Stomach (tissue), 9 donors: ENCODE measurements around the gene RRP36. TPM values are rescaled to one million over a fixed set of nuclear protein-coding genes. Genes with fewer than 3 reads are reported as not detected.
A peak's percentile ranks its signal among the peaks of the same experiment; 100 is the strongest.

Source experiments
- DNase-seq, 2 donors: peaks; one replicate each; pipeline versions ENCODE4 v3.0.0 to v3.0.0-alpha.2; 2013 to 2019
- H3K27ac ChIP-seq, 5 donors: fragments of 200-600 bp in 4 of 5; sonication (generic) in 4 of 5; one replicate each; pipeline ENCODE4 v1.5.1; 2013 to 2019; ENCODE audit warnings: mild to moderate bottlenecking in 1 of 5, moderate library complexity in 1 of 5
- H3K27me3 ChIP-seq, 3 donors: fragments of 200-600 bp; sonication (generic); one replicate each; pipeline ENCODE4 v1.5.1; 2017 to 2019; ENCODE audit warnings: mixed run types in 1 of 3
- H3K36me3 ChIP-seq, 4 donors: fragments of 200-600 bp; sonication (generic); 1 replicate in 3 of 4; 2 replicates in 1 of 4; pipeline ENCODE4 v1.5.1; 2016 to 2019
- H3K4me1 ChIP-seq, 4 donors: fragments of 200-600 bp; sonication (generic); one replicate each; pipeline ENCODE4 v1.5.1; 2016 to 2019
- H3K4me3 ChIP-seq, 4 donors: fragments of 200-600 bp; sonication (generic) in 3 of 4; one replicate each; pipeline ENCODE4 v1.5.1; 2016 to 2019; ENCODE audit warnings: mild to moderate bottlenecking in 1 of 4
- H3K9me3 ChIP-seq, 4 donors: fragments of 200-600 bp; sonication (generic); one replicate each; pipeline ENCODE4 v1.5.1; 2016 to 2019
- CTCF ChIP-seq, 7 experiments: fragments of 450-650 bp in 4 of 7; fragments of 200-600 bp in 3 of 7; sonication (generic) in 3 of 7; IDR thresholded peaks; one replicate each; pipeline ENCODE4 v1.5.1; 2016 to 2019; ENCODE audit warnings: antibody characterized with exemption in 7 of 7, control low read depth in 2 of 7, mild to moderate bottlenecking in 1 of 7
- EP300 ChIP-seq: sonication (generic); formaldehyde crosslinking; IDR thresholded peaks from one replicate; pipeline ENCODE4 v1.6.1; 2017; ENCODE audit warnings: antibody characterized with exemption
- POLR2A ChIP-seq, 4 donors: fragments of 450-650 bp; IDR thresholded peaks; one replicate each; pipeline ENCODE4 v1.6.1; 2016; ENCODE audit warnings: antibody characterized with exemption in 4 of 4, control low read depth in 2 of 4, mild to moderate bottlenecking in 1 of 4, moderate library complexity in 1 of 4
- POLR2AphosphoS5 ChIP-seq, 3 donors: sonication (generic); formaldehyde crosslinking; IDR thresholded peaks; one replicate each; pipeline ENCODE4 v1.6.1; 2016; ENCODE audit warnings: antibody characterized with exemption in 3 of 3
- WGBS, 5 donors: extraction: QIAGEN DNeasy Blood & Tissue Kit in 3 of 5; methylation state at CpG; one replicate each; pipeline versions ENCODE4 v1.1.5 to v1.1.7; 2013 to 2018; 5-methylcytosine and 5-hydroxymethylcytosine counted together
- intact Hi-C: fragments of 100-400 bp; cut with DNase I; formaldehyde crosslinking; loops from one replicate; pipeline ENCODE4 v1.15.1; 2023; ENCODE audit warnings: low total_unique reads
- polyA plus RNA-seq, 3 donors: library from polyadenylated mRNA; stranded (reverse); fragments of 200-250 nt; gene quantifications; one replicate each; pipeline ENCODE4 v1.2.3, GENCODE V29; 2013
- total RNA-seq, 5 donors: library from RNA; depleted of rRNA; stranded (reverse); fragments of >200 nt; gene quantifications; one replicate each; pipeline versions ENCODE4 v1.1.0 to v1.2.3, GENCODE V29; 2014 to 2016
- donor health status: healthy with polysubstance abuse.
- donor health status: Bipolar disorder and iron deficiency.
- donor health status: healthy.

Gene RRP36
- total and polyA plus RNA-seq, 8 donors: 3.5 to 61.1 (median 38.3) TPM

- Histone ChIP-seq H3K27me3 (no peaks in the 10 kb centered on the region), H3K9me3 (no peaks in the 10 kb centered on the region), H3K36me3 (peaks cover 14 to 54% (median 53%) of the 10 kb centered on the region in 4 donors), H3K4me1 (peaks cover 26 to 47% (median 43%) of the 10 kb centered on the region in 4 donors), H3K27ac (peak overlapping the region in 1 of 5 donors; percentile 90), H3K4me3 (peak overlapping the region in 1 of 4 donors; percentile 91)
- intact Hi-C loops: no loop called here
- TF ChIP-seq POLR2A (IDR thresholded peaks at IDR 0.05) (no peak), EP300 (no peak), POLR2AphosphoS5 (IDR thresholded peaks at IDR 0.05) (no peak), CTCF (IDR thresholded peaks at IDR 0.05) (no peak)
- WGBS, 5 donors: 57 to 71% (median 66%) methylated on average over 2 of the region's 2 CpGs
- no peak for DNase-seq
Measured at GRCh38 chr6:43061861-43062260, 40.4 kb downstream of the RRP36 start.

- Histone ChIP-seq H3K9me3 (no peaks in the 10 kb centered on the region), H3K27me3 (no peaks in the 10 kb centered on the region), H3K36me3 (peaks cover 15 to 51% (median 50%) of the 10 kb centered on the region in 4 donors), H3K27ac (no peak overlapping the region), H3K4me3 (no peak overlapping the region), H3K4me1 (peaks cover 26 to 45% (median 37%) of the 10 kb centered on the region in 4 donors)
- DNase-seq: no peak
- WGBS, 5 donors: 91 to 96% (median 95%) methylated on average over 2 to 12 of the region's 12 CpGs
- TF ChIP-seq EP300 (no peak), CTCF (IDR thresholded peaks at IDR 0.05) (no peak), POLR2AphosphoS5 (IDR thresholded peaks at IDR 0.05) (no peak), POLR2A (IDR thresholded peaks at IDR 0.05) (no peak)
- intact Hi-C loops: no loop called here
Measured at GRCh38 chr6:43062818-43063217, 41.4 kb downstream of the RRP36 start.

- TF ChIP-seq CTCF (IDR thresholded peaks at IDR 0.05) (peak in 3 of 7 experiments; percentile 25 to 38 (median 31)), EP300 (no peak)
- peaks cover 0 to under 1% (median 0%) of the 10 kb centered on the region in 3 donors for H3K27me3 ChIP-seq
- intact Hi-C loops: loop anchor here (10.0 kb wide), 1 partner anchor 75 kb away; no protein-coding TSS in a partner anchor
- H3K4me1 ChIP-seq: peaks cover 0 to under 1% (median 0%) of the 10 kb centered on the region in 4 donors
- WGBS, 5 donors: 57 to 64% (median 59%) methylated on average over 6 of the region's 6 CpGs
- no peak overlapping the region for H3K4me3 ChIP-seq
- no peak overlapping the region for H3K27ac ChIP-seq
- H3K36me3 ChIP-seq: peaks cover 12 to 78% (median 74%) of the 10 kb centered on the region in 4 donors
- DNase-seq: peak in 1 of 2 donors; percentile 83
- no peaks in the 10 kb centered on the region for H3K9me3 ChIP-seq
Measured at GRCh38 chr6:43070028-43070632, 48.7 kb downstream of the RRP36 start.

GRCh38 chr6:43074847-43075669, 53.6 kb downstream of the RRP36 start:
- peak in 1 of 2 donors; percentile 89 for DNase-seq
- Histone ChIP-seq H3K4me3 (peak overlapping the region in 1 of 4 donors; percentile 93), H3K36me3 (peaks cover 0 to 52% (median 47%) of the 10 kb centered on the region in 4 donors), H3K27me3 (peaks cover 0 to 31% (median 5%) of the 10 kb centered on the region in 3 donors), H3K27ac (peak overlapping the region in 4 of 5 donors; percentile 15 to 74 (median 68)), H3K4me1 (peaks cover 10 to 31% (median 26%) of the 10 kb centered on the region in 4 donors), H3K9me3 (no peaks in the 10 kb centered on the region)
- intact Hi-C loops: loop anchor here (10.0 kb wide), 1 partner anchor 70 kb away; no protein-coding TSS in a partner anchor
- no peak for TF ChIP-seq POLR2A (IDR thresholded peaks at IDR 0.05)
- TF ChIP-seq EP300: no peak
- no peak for TF ChIP-seq CTCF (IDR thresholded peaks at IDR 0.05)
- no peak for TF ChIP-seq POLR2AphosphoS5 (IDR thresholded peaks at IDR 0.05)
- 63 to 75% (median 68%) methylated on average over 6 of the region's 6 CpGs for WGBS, 5 donors
